Retinal pigment epithelial cell (primary cell): ENCODE measurements around the gene UGT1A4.

Experiments
- DNase-seq: peaks from one replicate; pipeline ENCODE4 v3.0.0-alpha.2; 2010; ENCODE audit warnings: low read depth
- H3K4me3 ChIP-seq: 2 replicates; pipeline ENCODE4 v1.5.1; 2011; ENCODE audit warnings: mild to moderate bottlenecking, low read length, control low read depth, moderate library complexity
- TF ChIP-seq, protein P1 (sequence below): conservative IDR thresholded peaks from 2 replicates; pipeline ENCODE4 v1.5.1; 2011; ENCODE audit warnings: low read depth, low read length, control low read depth, inconsistent platforms

Gene UGT1A4

DNA sequence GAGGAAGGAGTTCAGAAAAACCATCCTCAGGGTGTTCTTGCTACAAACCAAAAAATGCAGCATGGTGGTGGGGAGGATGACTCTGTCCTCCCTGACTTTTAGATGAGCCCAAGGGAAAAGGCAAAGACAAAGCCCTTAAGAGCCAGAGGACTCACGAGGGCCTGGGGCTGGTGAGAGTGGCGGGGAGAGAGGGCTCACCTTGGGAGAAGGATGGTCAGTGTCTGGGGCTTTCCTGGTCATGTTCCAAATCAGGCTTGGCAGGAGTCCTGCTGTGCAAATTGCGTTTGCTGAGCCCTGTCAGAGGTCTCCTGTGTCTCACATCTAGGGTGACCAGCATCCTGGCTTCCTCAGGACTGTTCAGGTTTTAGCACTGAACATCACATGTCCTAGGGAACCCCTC is 46.2 kb downstream of the UGT1A4 start:
- TF ChIP-seq, protein P1, sequence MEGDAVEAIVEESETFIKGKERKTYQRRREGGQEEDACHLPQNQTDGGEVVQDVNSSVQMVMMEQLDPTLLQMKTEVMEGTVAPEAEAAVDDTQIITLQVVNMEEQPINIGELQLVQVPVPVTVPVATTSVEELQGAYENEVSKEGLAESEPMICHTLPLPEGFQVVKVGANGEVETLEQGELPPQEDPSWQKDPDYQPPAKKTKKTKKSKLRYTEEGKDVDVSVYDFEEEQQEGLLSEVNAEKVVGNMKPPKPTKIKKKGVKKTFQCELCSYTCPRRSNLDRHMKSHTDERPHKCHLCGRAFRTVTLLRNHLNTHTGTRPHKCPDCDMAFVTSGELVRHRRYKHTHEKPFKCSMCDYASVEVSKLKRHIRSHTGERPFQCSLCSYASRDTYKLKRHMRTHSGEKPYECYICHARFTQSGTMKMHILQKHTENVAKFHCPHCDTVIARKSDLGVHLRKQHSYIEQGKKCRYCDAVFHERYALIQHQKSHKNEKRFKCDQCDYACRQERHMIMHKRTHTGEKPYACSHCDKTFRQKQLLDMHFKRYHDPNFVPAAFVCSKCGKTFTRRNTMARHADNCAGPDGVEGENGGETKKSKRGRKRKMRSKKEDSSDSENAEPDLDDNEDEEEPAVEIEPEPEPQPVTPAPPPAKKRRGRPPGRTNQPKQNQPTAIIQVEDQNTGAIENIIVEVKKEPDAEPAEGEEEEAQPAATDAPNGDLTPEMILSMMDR: no peak
- no peak overlapping the region for H3K4me3 ChIP-seq
- DNase-seq: no peak

DNA sequence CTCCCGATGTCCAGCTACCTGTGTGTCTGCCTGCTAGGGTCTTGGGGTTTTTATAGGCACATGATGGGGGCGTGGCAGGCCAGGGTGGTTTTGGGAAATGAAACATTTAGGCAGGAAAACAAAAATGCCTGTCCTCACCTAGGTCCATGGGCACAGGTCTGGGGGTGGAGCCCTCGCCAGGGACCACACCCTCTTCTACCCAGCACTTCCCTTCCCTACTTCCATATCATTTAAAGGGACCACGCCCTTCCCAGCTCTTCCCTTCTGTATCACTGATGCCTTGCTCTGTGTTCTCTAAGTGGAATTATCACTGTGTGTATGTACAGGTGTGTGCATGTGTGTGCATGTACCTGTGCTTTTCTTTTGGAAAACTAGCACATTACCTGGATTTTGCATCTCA is 47.9 kb downstream of the UGT1A4 start:
- no peak overlapping the region for H3K4me3 ChIP-seq
- TF ChIP-seq, protein P1: no peak
- DNase-seq: no peak

- H3K4me3 ChIP-seq: no peak overlapping the region
- DNase-seq: no peak
- TF ChIP-seq, protein P1: no peak
Observed at GRCh38 chr2:233768076-233768475, 49.5 kb downstream of the UGT1A4 start.

GRCh38 chr2:233769260-233769659 is 50.7 kb downstream of the UGT1A4 start:
- TF ChIP-seq, protein P1: no peak
- DNase-seq: no peak

DNA sequence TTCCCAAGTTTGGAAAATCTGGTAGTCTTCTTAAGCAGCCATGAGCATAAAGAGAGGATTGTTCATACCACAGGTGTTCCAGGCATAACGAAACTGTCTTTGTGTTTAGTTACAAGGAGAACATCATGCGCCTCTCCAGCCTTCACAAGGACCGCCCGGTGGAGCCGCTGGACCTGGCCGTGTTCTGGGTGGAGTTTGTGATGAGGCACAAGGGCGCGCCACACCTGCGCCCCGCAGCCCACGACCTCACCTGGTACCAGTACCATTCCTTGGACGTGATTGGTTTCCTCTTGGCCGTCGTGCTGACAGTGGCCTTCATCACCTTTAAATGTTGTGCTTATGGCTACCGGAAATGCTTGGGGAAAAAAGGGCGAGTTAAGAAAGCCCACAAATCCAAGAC is 53.6 kb downstream of the UGT1A4 start:
- DNase-seq: no peak
- TF ChIP-seq, protein P1: no peak
- no peak overlapping the region for H3K4me3 ChIP-seq

More at GRCh38 chr2:233769260-233769659, 50.7 kb downstream of the UGT1A4 start:
- no peak overlapping the region for H3K4me3 ChIP-seq

GRCh38 chr2:233772583-233772982 is 54.0 kb downstream of the UGT1A4 start:
- H3K4me3 ChIP-seq: no peak overlapping the region
- TF ChIP-seq, protein P1: no peak
- no peak for DNase-seq

GRCh38 chr2:233773854-233774253 is 55.3 kb downstream of the UGT1A4 start:
- no peak for DNase-seq
- H3K4me3 ChIP-seq: no peak overlapping the region
- TF ChIP-seq, protein P1: no peak
